ENCODE results near the gene LDHB.
A peak's percentile ranks its signal among the peaks of the same experiment; 100 is the strongest.
"Not testable (repeated sequence)": the region's sequence is repeated elsewhere in the genome, so short reads cannot be mapped to it uniquely, and the experiment has no call there.

The LDHB gene

GRCh38 chr12:21662122-21662792 lies 4.6 kb upstream of the LDHB start:
- 96 to 97% methylated on average over 27 of the region's 27 CpGs for WGBS, 2 experiments
- Histone ChIP-seq H3K4me3 (ENCODE audit: insufficient read depth, low read depth, low read length) (no peak overlapping the region), H3K27ac (ENCODE audit: insufficient read depth, low read depth, low read length, poor library complexity, severe bottlenecking) (no peak overlapping the region), H3K27me3 (ENCODE audit: control insufficient read depth, insufficient read depth, low read length, poor library complexity, severe bottlenecking) (no peaks in the 10 kb centered on the region), H3K36me3 (ENCODE audit: control insufficient read depth, insufficient read depth, low read length) (no peaks in the 10 kb centered on the region), H3K9me3 (ENCODE audit: control insufficient read depth, low read length) (no peaks in the 10 kb centered on the region), H3K4me1 (ENCODE audit: control insufficient read depth, insufficient read depth, low read length) (no peaks in the 10 kb centered on the region)

GRCh38 chr12:21661396-21662093 lies 3.9 kb upstream of the LDHB start:
- 95 to 96% methylated on average over 44 of the region's 44 CpGs for WGBS, 2 experiments
- H3K4me3 ChIP-seq (ENCODE audit: insufficient read depth, low read depth, low read length), result not testable (repeated sequence)

DNA sequence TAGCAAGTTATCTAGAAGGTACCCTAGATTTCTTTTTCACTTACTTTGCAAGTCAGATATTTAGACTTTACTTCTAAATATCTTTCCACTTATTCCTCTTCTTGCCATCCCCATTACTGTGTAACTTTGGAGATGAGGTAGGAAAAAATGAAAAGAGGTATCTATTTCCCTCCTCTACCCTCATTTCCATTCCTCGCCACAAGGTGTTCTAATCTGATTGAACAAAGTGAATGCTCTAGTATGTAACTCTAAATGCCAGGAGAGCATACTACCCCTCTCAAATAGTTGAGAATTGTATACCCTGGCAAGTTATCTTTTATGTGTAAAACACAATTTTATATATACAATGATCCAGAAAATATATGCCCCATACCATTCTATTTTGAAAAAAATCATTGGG lies 1.7 kb upstream of the LDHB start:
- peaks cover 9% of the 10 kb centered on the region for H3K4me1 ChIP-seq (ENCODE audit: control insufficient read depth, insufficient read depth, low read length)
- H3K4me3 ChIP-seq (ENCODE audit: insufficient read depth, low read depth, low read length), result no peak overlapping the region
- no peaks in the 10 kb centered on the region for H3K27me3 ChIP-seq (ENCODE audit: control insufficient read depth, insufficient read depth, low read length, poor library complexity, severe bottlenecking)
- no peak overlapping the region for H3K27ac ChIP-seq (ENCODE audit: insufficient read depth, low read depth, low read length, poor library complexity, severe bottlenecking)
- H3K36me3 ChIP-seq (ENCODE audit: control insufficient read depth, insufficient read depth, low read length), result no peaks in the 10 kb centered on the region
- no peaks in the 10 kb centered on the region for H3K9me3 ChIP-seq (ENCODE audit: control insufficient read depth, low read length)
- WGBS, 2 experiments, result 100% methylated on average over 1 of the region's 1 CpG; no CpG with 5 or more reads in 1 of the 2 experiments

More at GRCh38 chr12:21661396-21662093, 3.9 kb upstream of the LDHB start:
- H3K27me3 ChIP-seq (ENCODE audit: control insufficient read depth, insufficient read depth, low read length, poor library complexity, severe bottlenecking); H3K9me3 ChIP-seq (ENCODE audit: control insufficient read depth, low read length); H3K27ac ChIP-seq (ENCODE audit: insufficient read depth, low read depth, low read length, poor library complexity, severe bottlenecking); H3K4me1 ChIP-seq (ENCODE audit: control insufficient read depth, insufficient read depth, low read length); H3K36me3 ChIP-seq (ENCODE audit: control insufficient read depth, insufficient read depth, low read length): not testable (repeated sequence)

DNA sequence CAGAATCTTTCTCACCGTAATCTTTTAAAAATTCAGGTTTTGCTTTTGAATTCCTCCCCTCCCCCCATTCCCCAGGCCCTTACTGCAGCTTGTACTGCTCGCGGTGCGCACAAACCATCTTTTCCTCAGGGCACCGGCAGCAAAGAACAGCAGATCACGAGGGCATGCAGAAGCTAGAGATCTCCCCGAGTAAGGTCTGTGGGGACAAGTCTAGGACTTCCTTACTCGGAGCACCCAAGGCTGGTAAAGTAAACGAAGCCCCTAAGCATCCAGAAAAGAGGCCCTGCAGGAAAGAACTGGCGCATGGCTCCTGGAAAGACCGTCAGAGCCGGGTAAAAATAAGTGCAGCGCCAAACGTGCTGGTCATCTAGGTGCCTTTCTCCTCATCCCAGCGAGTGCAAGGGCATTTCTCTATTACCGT lies 727 bp downstream of the LDHB start:
- Histone ChIP-seq H3K27ac (ENCODE audit: insufficient read depth, low read depth, low read length, poor library complexity, severe bottlenecking) (peak overlapping the region; percentile 92), H3K36me3 (ENCODE audit: control insufficient read depth, insufficient read depth, low read length) (peaks cover 8% of the 10 kb centered on the region), H3K9me3 (ENCODE audit: control insufficient read depth, low read length) (no peaks in the 10 kb centered on the region), H3K4me1 (ENCODE audit: control insufficient read depth, insufficient read depth, low read length) (peaks cover 15% of the 10 kb centered on the region), H3K27me3 (ENCODE audit: control insufficient read depth, insufficient read depth, low read length, poor library complexity, severe bottlenecking) (no peaks in the 10 kb centered on the region), H3K4me3 (ENCODE audit: insufficient read depth, low read depth, low read length) (peak overlapping the region; percentile 84)
- 0% methylated on average over 16 of the region's 16 CpGs for WGBS, 2 experiments

DNA sequence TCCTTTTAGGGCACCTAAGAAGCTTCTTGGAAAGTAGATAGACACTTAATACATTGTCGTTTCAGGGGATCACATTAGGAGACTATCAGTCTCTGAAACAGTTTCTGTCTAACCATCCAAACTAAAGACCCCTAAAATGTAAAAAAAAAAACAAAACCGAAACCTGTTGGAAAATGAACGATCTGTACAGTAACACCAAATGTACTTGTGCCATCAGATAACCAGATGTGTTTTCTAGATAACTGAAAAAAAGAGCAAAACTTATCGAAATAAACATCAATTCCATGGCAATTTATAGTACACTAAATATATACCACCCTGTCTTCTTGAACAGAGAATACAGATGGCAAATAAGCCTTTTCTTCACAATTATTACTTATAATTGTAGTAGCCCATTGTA lies 2.1 kb downstream of the LDHB start:
- Histone ChIP-seq H3K4me3 (ENCODE audit: insufficient read depth, low read depth, low read length) (peak overlapping the region; percentile 84), H3K27ac (ENCODE audit: insufficient read depth, low read depth, low read length, poor library complexity, severe bottlenecking) (no peak overlapping the region), H3K36me3 (ENCODE audit: control insufficient read depth, insufficient read depth, low read length) (peaks cover 14% of the 10 kb centered on the region), H3K9me3 (ENCODE audit: control insufficient read depth, low read length) (no peaks in the 10 kb centered on the region), H3K27me3 (ENCODE audit: control insufficient read depth, insufficient read depth, low read length, poor library complexity, severe bottlenecking) (no peaks in the 10 kb centered on the region), H3K4me1 (ENCODE audit: control insufficient read depth, insufficient read depth, low read length) (peaks cover 15% of the 10 kb centered on the region)
- 81 to 90% methylated on average over 4 of the region's 4 CpGs for WGBS, 2 experiments

- WGBS, 2 experiments, result 100% methylated on average over 1 of the region's 1 CpG
- peaks cover 40% of the 10 kb centered on the region for H3K36me3 ChIP-seq (ENCODE audit: control insufficient read depth, insufficient read depth, low read length)
Observed at GRCh38 chr12:21651821-21652220, 5.8 kb downstream of the LDHB start.

GRCh38 chr12:21650997-21651396 lies 6.6 kb downstream of the LDHB start:
- Histone ChIP-seq H3K27me3 (ENCODE audit: control insufficient read depth, insufficient read depth, low read length, poor library complexity, severe bottlenecking) (no peaks in the 10 kb centered on the region), H3K4me3 (ENCODE audit: insufficient read depth, low read depth, low read length) (no peak overlapping the region), H3K27ac (ENCODE audit: insufficient read depth, low read depth, low read length, poor library complexity, severe bottlenecking) (no peak overlapping the region), H3K36me3 (ENCODE audit: control insufficient read depth, insufficient read depth, low read length) (peaks cover 45% of the 10 kb centered on the region), H3K4me1 (ENCODE audit: control insufficient read depth, insufficient read depth, low read length) (peaks cover 15% of the 10 kb centered on the region), H3K9me3 (ENCODE audit: control insufficient read depth, low read length) (no peaks in the 10 kb centered on the region)
- WGBS, 2 experiments, result 95 to 100% methylated on average over 1 of the region's 1 CpG

More at GRCh38 chr12:21651821-21652220, 5.8 kb downstream of the LDHB start:
- Histone ChIP-seq H3K4me3 (ENCODE audit: insufficient read depth, low read depth, low read length) (no peak overlapping the region), H3K27ac (ENCODE audit: insufficient read depth, low read depth, low read length, poor library complexity, severe bottlenecking) (no peak overlapping the region), H3K27me3 (ENCODE audit: control insufficient read depth, insufficient read depth, low read length, poor library complexity, severe bottlenecking) (no peaks in the 10 kb centered on the region), H3K9me3 (ENCODE audit: control insufficient read depth, low read length) (no peaks in the 10 kb centered on the region), H3K4me1 (ENCODE audit: control insufficient read depth, insufficient read depth, low read length) (peaks cover 15% of the 10 kb centered on the region)

DNA sequence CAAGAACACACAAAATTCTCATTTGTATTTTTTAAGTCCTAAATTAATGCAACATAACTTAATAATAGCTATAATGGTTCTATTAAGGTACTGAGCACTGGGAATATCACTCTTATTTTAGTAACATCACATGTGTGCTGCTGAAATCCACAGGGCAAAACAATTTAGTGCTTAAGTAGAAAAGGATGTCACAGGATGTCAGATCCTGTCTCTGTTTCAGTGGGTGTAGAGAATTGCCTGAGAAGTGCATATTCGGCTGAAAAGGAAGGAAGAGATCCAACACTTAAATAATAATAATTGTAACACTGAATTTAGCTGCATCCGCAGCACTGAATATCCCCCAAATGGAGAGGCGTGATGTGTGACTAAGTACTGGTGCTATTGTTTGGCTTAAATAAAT lies 8.6 kb downstream of the LDHB start:
- H3K36me3 ChIP-seq (ENCODE audit: control insufficient read depth, insufficient read depth, low read length), result peaks cover 49% of the 10 kb centered on the region
- H3K4me1 ChIP-seq (ENCODE audit: control insufficient read depth, insufficient read depth, low read length), result peaks cover 10% of the 10 kb centered on the region
- no CpG with 5 or more reads among the region's 3 CpGs for WGBS, 2 experiments
- no peak overlapping the region for H3K4me3 ChIP-seq (ENCODE audit: insufficient read depth, low read depth, low read length)
- H3K27me3 ChIP-seq (ENCODE audit: control insufficient read depth, insufficient read depth, low read length, poor library complexity, severe bottlenecking), result no peaks in the 10 kb centered on the region
- no peaks in the 10 kb centered on the region for H3K9me3 ChIP-seq (ENCODE audit: control insufficient read depth, low read length)
- no peak overlapping the region for H3K27ac ChIP-seq (ENCODE audit: insufficient read depth, low read depth, low read length, poor library complexity, severe bottlenecking)

GRCh38 chr12:21648378-21648777 lies 9.3 kb downstream of the LDHB start:
- Histone ChIP-seq H3K36me3 (ENCODE audit: control insufficient read depth, insufficient read depth, low read length) (peaks cover 49% of the 10 kb centered on the region), H3K27me3 (ENCODE audit: control insufficient read depth, insufficient read depth, low read length, poor library complexity, severe bottlenecking) (no peaks in the 10 kb centered on the region), H3K4me3 (ENCODE audit: insufficient read depth, low read depth, low read length) (no peak overlapping the region), H3K27ac (ENCODE audit: insufficient read depth, low read depth, low read length, poor library complexity, severe bottlenecking) (no peak overlapping the region), H3K4me1 (ENCODE audit: control insufficient read depth, insufficient read depth, low read length) (peaks cover 10% of the 10 kb centered on the region), H3K9me3 (ENCODE audit: control insufficient read depth, low read length) (no peaks in the 10 kb centered on the region)
- whole genome bisulfite sequencing, 2 experiments, result 97 to 98% methylated on average over 2 of the region's 2 CpGs

GRCh38 chr12:21647179-21647578 lies 10.5 kb downstream of the LDHB start:
- Histone ChIP-seq H3K4me3 (ENCODE audit: insufficient read depth, low read depth, low read length) (no peak overlapping the region), H3K27ac (ENCODE audit: insufficient read depth, low read depth, low read length, poor library complexity, severe bottlenecking) (no peak overlapping the region), H3K36me3 (ENCODE audit: control insufficient read depth, insufficient read depth, low read length) (peaks cover 55% of the 10 kb centered on the region), H3K27me3 (ENCODE audit: control insufficient read depth, insufficient read depth, low read length, poor library complexity, severe bottlenecking) (no peaks in the 10 kb centered on the region), H3K9me3 (ENCODE audit: control insufficient read depth, low read length) (no peaks in the 10 kb centered on the region), H3K4me1 (ENCODE audit: control insufficient read depth, insufficient read depth, low read length) (peaks cover 13% of the 10 kb centered on the region)

Measured in ectodermal cell (in vitro differentiated cells).